Fibroblast of skin of right biceps (primary cell): ENCODE measurements around the gene LRIG3.
A peak's percentile ranks its signal among the peaks of the same experiment; 100 is the strongest.

Experiments
- DNase-seq: peaks from one replicate; pipeline ENCODE4 v3.0.0-alpha.2; 2013

LRIG3 gene

DNA sequence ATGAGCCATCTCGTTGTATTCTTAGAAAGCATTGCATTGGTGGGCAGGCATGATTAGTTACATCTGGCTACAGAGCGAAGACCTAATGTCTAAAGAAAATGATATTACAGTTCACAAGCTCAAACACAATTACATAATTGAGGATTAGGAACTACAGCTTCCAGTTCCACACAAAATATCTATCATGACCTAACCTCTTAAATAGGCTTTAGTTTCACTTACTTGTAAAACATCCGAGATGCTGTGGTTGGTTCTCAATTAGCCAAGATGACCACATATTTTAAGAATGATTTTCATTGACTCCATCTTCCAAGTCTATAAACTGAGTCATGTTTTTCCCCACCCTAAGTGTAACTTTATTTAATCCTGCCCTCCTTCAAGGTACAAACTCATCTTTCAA is 69.5 kb downstream of the LRIG3 start:
- peak; percentile 42 for DNase-seq

DNA sequence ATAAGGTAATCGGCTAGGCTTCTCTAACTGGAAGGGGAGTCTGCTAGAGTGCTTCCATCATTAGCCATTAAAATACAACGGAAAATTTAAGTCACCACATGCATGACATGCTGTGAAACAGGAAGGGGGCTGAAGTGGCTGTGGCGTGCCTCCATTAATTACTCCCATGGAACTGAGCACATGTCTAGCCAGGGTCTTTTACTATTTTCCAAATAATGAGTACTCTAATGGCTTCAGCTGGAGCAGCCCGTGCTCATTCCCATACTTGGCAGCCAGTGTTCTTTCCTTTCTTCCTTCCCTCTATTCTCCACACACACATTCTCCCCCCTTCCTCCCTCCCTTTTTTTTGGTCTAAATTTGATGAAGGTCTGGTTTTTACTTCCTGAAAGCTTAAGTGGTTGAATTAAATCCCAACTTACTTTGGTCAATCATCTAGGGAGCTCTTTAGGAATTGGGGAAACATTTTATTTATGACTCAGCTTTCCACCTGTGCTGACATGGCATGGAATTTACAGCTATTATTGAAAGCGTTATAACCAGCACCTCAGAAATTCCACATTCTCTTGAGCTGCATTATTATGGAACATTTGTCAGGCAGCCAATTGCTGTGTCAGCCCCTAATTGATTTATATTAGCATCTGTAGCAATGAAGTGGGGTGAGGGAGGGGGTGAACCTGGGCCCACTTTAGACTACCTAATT is 72.3 kb downstream of the LRIG3 start:
- DNase-seq: peak; percentile 16

- no peak for DNase-seq
Observed at GRCh38 chr12:58844161-58844560, 76.1 kb downstream of the LRIG3 start.

DNA sequence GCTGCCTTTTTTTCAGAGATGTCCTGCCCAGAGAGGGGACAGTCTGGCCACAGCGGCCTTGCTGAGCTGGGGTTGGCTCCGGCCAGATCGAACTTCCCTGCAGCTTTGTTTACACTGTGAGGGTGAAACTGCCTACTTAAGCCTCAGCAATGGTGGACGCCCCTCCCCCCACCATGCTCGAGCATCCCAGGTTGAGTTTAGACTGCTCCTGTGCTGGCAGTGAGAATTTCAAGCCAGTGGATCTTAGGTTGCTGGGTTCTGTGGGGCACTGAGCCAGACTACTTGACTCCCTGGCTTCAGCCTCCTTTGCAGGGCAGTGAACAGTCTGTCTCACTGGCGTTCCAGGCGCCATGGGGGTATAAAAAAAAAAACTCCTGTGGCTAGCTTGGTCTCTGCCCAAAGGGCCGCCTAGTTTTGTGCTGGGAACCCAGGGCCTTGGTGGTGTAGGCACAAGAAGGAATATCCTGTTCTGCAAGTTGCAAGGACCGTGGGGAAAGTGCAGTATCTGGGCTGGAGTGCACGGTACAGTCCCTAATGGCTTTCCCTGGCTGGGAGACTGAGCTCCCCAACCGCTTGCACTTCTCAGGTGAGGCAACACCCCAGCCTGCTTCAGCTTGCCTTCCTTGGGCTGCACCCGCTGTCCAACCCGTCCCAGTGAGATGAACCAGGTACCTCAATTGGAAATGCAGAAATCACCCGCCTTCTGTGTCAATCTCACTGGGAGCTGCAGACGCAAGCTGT is 79.1 kb downstream of the LRIG3 start:
- no peak for DNase-seq

GRCh38 chr12:58833853-58834252 is 86.5 kb downstream of the LRIG3 start:
- DNase-seq: no peak

DNA sequence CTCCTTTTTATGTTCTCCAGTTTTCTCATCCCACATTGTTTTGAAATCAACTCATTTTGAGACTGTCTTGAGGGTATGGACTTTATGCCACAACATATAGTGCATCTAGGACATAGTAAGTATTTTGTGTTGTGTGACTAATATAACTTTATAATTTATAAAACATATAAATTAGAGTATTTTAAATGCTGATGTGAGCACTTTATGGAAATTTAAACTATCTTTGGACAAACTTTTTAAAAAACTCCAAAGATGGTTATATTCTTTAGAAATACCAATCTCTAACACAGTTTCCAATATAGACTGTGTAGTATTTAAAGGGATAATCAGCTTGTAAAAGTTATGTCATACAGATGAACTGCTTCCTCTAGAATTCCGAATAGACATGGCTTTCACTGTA is 87.4 kb downstream of the LRIG3 start:
- DNase-seq: no peak
